Gastroesophageal sphincter (tissue), 3 donors: ENCODE measurements around the gene PRSS21.

Source experiments
- EP300 ChIP-seq: sonication (generic); formaldehyde crosslinking; IDR thresholded peaks from one replicate; pipeline ENCODE4 v1.6.1; 2017; ENCODE audit warnings: antibody characterized with exemption, mild to moderate bottlenecking
- POLR2A ChIP-seq, 2 donors: fragments of 450-650 bp; IDR thresholded peaks; one replicate each; pipeline ENCODE4 v1.6.1; 2017; ENCODE audit warnings: antibody characterized with exemption in 2 of 2, mild to moderate bottlenecking in 2 of 2, moderate library complexity in 1 of 2
- POLR2AphosphoS5 ChIP-seq: sonication (generic); formaldehyde crosslinking; IDR thresholded peaks from one replicate; pipeline ENCODE4 v1.6.1; 2017; ENCODE audit warnings: antibody characterized with exemption
- TF ChIP-seq, protein P1 (sequence below), 4 experiments: fragments of 200-600 bp in 2 of 4; fragments of 450-650 bp in 2 of 4; sonication (generic) in 1 of 4; IDR thresholded peaks; one replicate each; pipeline ENCODE4 v1.5.1; 2017 to 2019; ENCODE audit warnings: antibody characterized with exemption in 4 of 4, mild to moderate bottlenecking in 2 of 4, moderate library complexity in 2 of 4

DNA sequence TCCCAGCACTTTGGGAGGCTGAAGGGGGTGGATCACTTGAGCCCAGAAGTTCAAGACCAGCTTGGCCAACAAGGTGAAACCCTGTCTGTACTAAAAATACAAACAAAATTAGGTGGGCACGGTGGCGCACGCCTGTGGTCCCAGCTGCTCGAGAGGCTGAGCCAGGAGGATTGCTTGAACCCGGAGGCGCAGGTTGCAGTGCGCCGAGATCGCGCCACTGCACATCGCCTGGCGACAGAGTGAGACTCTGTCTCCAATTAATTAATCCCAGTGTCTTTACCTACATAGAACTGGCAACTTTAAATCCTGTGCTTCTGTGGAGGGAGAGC, 38.4 kb upstream of the PRSS21 start:
- TF ChIP-seq, protein P1, sequence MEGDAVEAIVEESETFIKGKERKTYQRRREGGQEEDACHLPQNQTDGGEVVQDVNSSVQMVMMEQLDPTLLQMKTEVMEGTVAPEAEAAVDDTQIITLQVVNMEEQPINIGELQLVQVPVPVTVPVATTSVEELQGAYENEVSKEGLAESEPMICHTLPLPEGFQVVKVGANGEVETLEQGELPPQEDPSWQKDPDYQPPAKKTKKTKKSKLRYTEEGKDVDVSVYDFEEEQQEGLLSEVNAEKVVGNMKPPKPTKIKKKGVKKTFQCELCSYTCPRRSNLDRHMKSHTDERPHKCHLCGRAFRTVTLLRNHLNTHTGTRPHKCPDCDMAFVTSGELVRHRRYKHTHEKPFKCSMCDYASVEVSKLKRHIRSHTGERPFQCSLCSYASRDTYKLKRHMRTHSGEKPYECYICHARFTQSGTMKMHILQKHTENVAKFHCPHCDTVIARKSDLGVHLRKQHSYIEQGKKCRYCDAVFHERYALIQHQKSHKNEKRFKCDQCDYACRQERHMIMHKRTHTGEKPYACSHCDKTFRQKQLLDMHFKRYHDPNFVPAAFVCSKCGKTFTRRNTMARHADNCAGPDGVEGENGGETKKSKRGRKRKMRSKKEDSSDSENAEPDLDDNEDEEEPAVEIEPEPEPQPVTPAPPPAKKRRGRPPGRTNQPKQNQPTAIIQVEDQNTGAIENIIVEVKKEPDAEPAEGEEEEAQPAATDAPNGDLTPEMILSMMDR (IDR thresholded peaks at IDR 0.05), result no peak
- TF ChIP-seq POLR2AphosphoS5, result no peak
- no peak for TF ChIP-seq POLR2A (IDR thresholded peaks at IDR 0.05)
- TF ChIP-seq EP300, result no peak
